IMR-90 (cell line): Measurements from ENCODE around the gene TNFRSF1B.

Experiments used
- BHLHE40 ChIP-seq: fragments of 150-350 bp; IDR thresholded peaks from 2 replicates; pipeline ENCODE4 v1.6.1; 2016; ENCODE audit warnings: mild to moderate bottlenecking, low read depth, low read length
- CEBPB ChIP-seq: IDR thresholded peaks from 2 replicates; pipeline ENCODE4 v1.6.1; 2012; ENCODE audit warnings: low read depth, low read length, improper control_type of control experiment
- CHD1 ChIP-seq: IDR thresholded peaks from 2 replicates; pipeline ENCODE4 v1.6.1; 2012; ENCODE audit warnings: low read depth, low read length, improper control_type of control experiment
- ELK1 ChIP-seq: fragments of 150-350 bp; IDR thresholded peaks from 2 replicates; pipeline ENCODE4 v1.6.1; 2016; ENCODE audit warnings: low read depth, mild to moderate bottlenecking, low read length, moderate library complexity, borderline replicate concordance
- MAZ ChIP-seq: IDR thresholded peaks from 2 replicates; pipeline ENCODE4 v1.6.1; 2012; ENCODE audit warnings: low read depth, mild to moderate bottlenecking, low read length, improper control_type of control experiment, moderate library complexity, borderline replicate concordance
- MXI1 ChIP-seq: IDR thresholded peaks from 2 replicates; pipeline ENCODE4 v1.6.1; 2012; ENCODE audit warnings: low read depth, mild to moderate bottlenecking, low read length, moderate library complexity, borderline replicate concordance
- NFE2L2 ChIP-seq: fragments of 150-350 bp; IDR thresholded peaks from 2 replicates; pipeline ENCODE4 v1.6.1; 2016; ENCODE audit warnings: low read depth, mild to moderate bottlenecking, low read length
- POLR2A ChIP-seq: IDR thresholded peaks from 2 replicates; pipeline ENCODE4 v1.6.1; 2012; ENCODE audit warnings: mild to moderate bottlenecking, low read depth, low read length
- RAD21 ChIP-seq: IDR thresholded peaks from 2 replicates; pipeline ENCODE4 v1.6.1; 2012; ENCODE audit warnings: low read length, improper control_type of control experiment
- RCOR1 ChIP-seq: IDR thresholded peaks from 2 replicates; pipeline ENCODE4 v1.6.1; 2012; ENCODE audit warnings: mild to moderate bottlenecking, low read length, improper control_type of control experiment; ENCODE audit not compliant: insufficient replicate concordance
- RFX5 ChIP-seq: IDR thresholded peaks from 2 replicates; pipeline ENCODE4 v1.8.0; 2012; ENCODE audit warnings: low read depth, mild to moderate bottlenecking, low read length, moderate library complexity
- SMC3 ChIP-seq: fragments of 150-350 bp; IDR thresholded peaks from 2 replicates; pipeline ENCODE4 v1.6.1; 2016; ENCODE audit warnings: low read depth, mild to moderate bottlenecking, antibody characterized with exemption, low read length, moderate library complexity
- TF ChIP-seq, protein P1 (sequence below): conservative IDR thresholded peaks from 2 replicates; pipeline ENCODE4 v1.5.1; 2012; ENCODE audit warnings: mild to moderate bottlenecking, low read depth, low read length, improper control_type of control experiment

- TF ChIP-seq POLR2A (no peak), BHLHE40 (no peak), MXI1 (no peak), NFE2L2 (no peak), CHD1 (no peak), RAD21 (no peak), RFX5 (no peak), RCOR1 (no peak), MAZ (no peak), SMC3 (no peak), ELK1 (no peak), CEBPB (no peak)
- TF ChIP-seq, protein P1, sequence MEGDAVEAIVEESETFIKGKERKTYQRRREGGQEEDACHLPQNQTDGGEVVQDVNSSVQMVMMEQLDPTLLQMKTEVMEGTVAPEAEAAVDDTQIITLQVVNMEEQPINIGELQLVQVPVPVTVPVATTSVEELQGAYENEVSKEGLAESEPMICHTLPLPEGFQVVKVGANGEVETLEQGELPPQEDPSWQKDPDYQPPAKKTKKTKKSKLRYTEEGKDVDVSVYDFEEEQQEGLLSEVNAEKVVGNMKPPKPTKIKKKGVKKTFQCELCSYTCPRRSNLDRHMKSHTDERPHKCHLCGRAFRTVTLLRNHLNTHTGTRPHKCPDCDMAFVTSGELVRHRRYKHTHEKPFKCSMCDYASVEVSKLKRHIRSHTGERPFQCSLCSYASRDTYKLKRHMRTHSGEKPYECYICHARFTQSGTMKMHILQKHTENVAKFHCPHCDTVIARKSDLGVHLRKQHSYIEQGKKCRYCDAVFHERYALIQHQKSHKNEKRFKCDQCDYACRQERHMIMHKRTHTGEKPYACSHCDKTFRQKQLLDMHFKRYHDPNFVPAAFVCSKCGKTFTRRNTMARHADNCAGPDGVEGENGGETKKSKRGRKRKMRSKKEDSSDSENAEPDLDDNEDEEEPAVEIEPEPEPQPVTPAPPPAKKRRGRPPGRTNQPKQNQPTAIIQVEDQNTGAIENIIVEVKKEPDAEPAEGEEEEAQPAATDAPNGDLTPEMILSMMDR: no peak
Observed at GRCh38 chr1:12128120-12128519, 38.7 kb upstream of the TNFRSF1B start.
